DND-41 (cell line): ENCODE measurements around the gene KIRREL3.

ENCODE experiments used
- ATAC-seq: fragments of 200-7000 bp; cut with Tn5 transposase; 3 replicates; pipeline ENCODE4 v1.9.1; 2021; ENCODE audit warnings: low read depth; ENCODE audit not compliant: insufficient read depth
- DNase-seq: peaks from one replicate; pipeline ENCODE4 v3.0.0-alpha.2; 2020
- H2AFZ ChIP-seq: 2 replicates; pipeline ENCODE4 v1.6.0; 2012; ENCODE audit warnings: low read depth, low read length
- H3K27ac ChIP-seq: 2 replicates; pipeline ENCODE4 v1.5.1; 2012; ENCODE audit warnings: low read length, inconsistent platforms
- H3K27me3 ChIP-seq: fragments of 200-600 bp; sonication (generic); 2 replicates; pipeline ENCODE4 v1.6.0; 2012; ENCODE audit warnings: low read length, mild to moderate bottlenecking, inconsistent platforms; ENCODE audit not compliant: insufficient read depth, poor library complexity
- H3K36me3 ChIP-seq: 2 replicates; pipeline ENCODE4 v1.5.1; 2012; ENCODE audit warnings: low read length, inconsistent platforms; ENCODE audit not compliant: insufficient read depth
- H3K4me1 ChIP-seq: 2 replicates; pipeline ENCODE4 v1.5.1; 2012; ENCODE audit warnings: mild to moderate bottlenecking, low read length; ENCODE audit not compliant: insufficient read depth
- H3K4me2 ChIP-seq: 2 replicates; pipeline ENCODE4 v1.6.0; 2012; ENCODE audit warnings: mild to moderate bottlenecking, moderate library complexity, low read length, inconsistent platforms; ENCODE audit not compliant: insufficient read depth
- H3K4me3 ChIP-seq, 2 experiments: fragments of 200-600 bp in 1 of 2; shearing (Covaris generic) in 1 of 2; 2 replicates each; pipeline ENCODE4 v1.5.1; 2012 to 2016; ENCODE audit warnings: inconsistent platforms in 2 of 2, low read length in 2 of 2, mild to moderate bottlenecking in 2 of 2, low read depth in 1 of 2, moderate library complexity in 1 of 2
- H3K79me2 ChIP-seq: 2 replicates; pipeline ENCODE4 v1.6.0; 2012; ENCODE audit warnings: low read length, inconsistent platforms; ENCODE audit not compliant: insufficient read depth
- H3K9ac ChIP-seq: 2 replicates; pipeline ENCODE4 v1.6.0; 2012; ENCODE audit warnings: low read depth, mild to moderate bottlenecking, inconsistent platforms, low read length, moderate library complexity
- H3K9me3 ChIP-seq: 2 replicates; pipeline ENCODE4 v1.5.1; 2012; ENCODE audit warnings: low read length, moderate library complexity, mild to moderate bottlenecking, inconsistent platforms; ENCODE audit not compliant: insufficient read depth, severe bottlenecking
- H4K20me1 ChIP-seq: 2 replicates; pipeline ENCODE4 v1.6.0; 2012; ENCODE audit warnings: low read length; ENCODE audit not compliant: insufficient read depth
- CTCF ChIP-seq: IDR thresholded peaks from 2 replicates; pipeline ENCODE4 v1.5.1; 2012; ENCODE audit warnings: borderline replicate concordance, low read length, moderate library complexity, mild to moderate bottlenecking; ENCODE audit not compliant: poor library complexity, severe bottlenecking; ENCODE audit errors: extremely low read depth
- EZH2 ChIP-seq: IDR thresholded peaks from 3 replicates; pipeline ENCODE4 v1.6.1; 2012; ENCODE audit warnings: borderline replicate concordance, low read depth, mild to moderate bottlenecking, moderate library complexity, low read length, inconsistent platforms; ENCODE audit not compliant: severe bottlenecking

KIRREL3 gene

GRCh38 chr11:126488591-126489370 lies 511.8 kb downstream of the KIRREL3 start:
- no peaks in the 10 kb centered on the region for H4K20me1 ChIP-seq
- no peak overlapping the region for H3K4me3 ChIP-seq
- no peak for TF ChIP-seq EZH2
- no peak for TF ChIP-seq CTCF
- no peaks in the 10 kb centered on the region for H3K36me3 ChIP-seq
- H2AFZ ChIP-seq, result no peak overlapping the region
- no peaks in the 10 kb centered on the region for H3K27me3 ChIP-seq
- H3K9me3 ChIP-seq, result no peaks in the 10 kb centered on the region
- H3K4me1 ChIP-seq, result no peaks in the 10 kb centered on the region
- ATAC-seq (no peak), DNase-seq (no peak)
- no peak overlapping the region for H3K27ac ChIP-seq
- H3K9ac ChIP-seq, result no peak overlapping the region
- H3K79me2 ChIP-seq, result no peaks in the 10 kb centered on the region
- no peak overlapping the region for H3K4me2 ChIP-seq

- Histone ChIP-seq H3K79me2 (no peaks in the 10 kb centered on the region), H3K27me3 (no peaks in the 10 kb centered on the region), H3K36me3 (no peaks in the 10 kb centered on the region), H3K4me2 (no peak overlapping the region), H3K9me3 (no peaks in the 10 kb centered on the region), H3K4me1 (no peaks in the 10 kb centered on the region), H3K27ac (no peak overlapping the region), H3K4me3 (no peak overlapping the region), H2AFZ (no peak overlapping the region), H3K9ac (no peak overlapping the region), H4K20me1 (no peaks in the 10 kb centered on the region)
- DNase-seq, result no peak
- no peak for ATAC-seq
- no peak for TF ChIP-seq EZH2
- no peak for TF ChIP-seq CTCF
Observed at GRCh38 chr11:126487711-126488110, 512.9 kb downstream of the KIRREL3 start.

GRCh38 chr11:126485986-126486635 lies 514.5 kb downstream of the KIRREL3 start:
- Histone ChIP-seq H2AFZ (no peak overlapping the region), H3K79me2 (no peaks in the 10 kb centered on the region), H4K20me1 (no peaks in the 10 kb centered on the region), H3K27ac (no peak overlapping the region), H3K4me1 (0 out of 2 replicates have a peak, but pooled peaks cover under 1% of the 10 kb centered on the region), H3K4me3 (no peak overlapping the region), H3K4me2 (no peak overlapping the region), H3K9me3 (no peaks in the 10 kb centered on the region), H3K27me3 (no peaks in the 10 kb centered on the region), H3K9ac (no peak overlapping the region), H3K36me3 (no peaks in the 10 kb centered on the region)
- no peak for DNase-seq
- no peak for ATAC-seq
- TF ChIP-seq CTCF, result no peak
- TF ChIP-seq EZH2, result no peak
